RPMI7951 (cell line): Measurements from ENCODE around the gene PSMA5. TPM values are rescaled to one million over a fixed set of nuclear protein-coding genes. Genes with fewer than 3 reads are reported as not detected.
"Not testable (repeated sequence)": the region's sequence is repeated elsewhere in the genome, so short reads cannot be mapped to it uniquely, and the experiment has no call there.

Experiments
- DNase-seq: peaks from one replicate; pipeline ENCODE4 v3.0.0-alpha.2; 2012; ENCODE audit warnings: low read depth
- total RNA-seq: library from RNA; depleted of rRNA; stranded (reverse); fragments of >200 nt; shearing (Covaris generic); gene quantifications from 2 replicates; pipeline ENCODE4 v1.2.3, GENCODE V29; 2014

Gene PSMA5
- total RNA-seq, 1 experiment from 2014 or later: 126 TPM

DNA sequence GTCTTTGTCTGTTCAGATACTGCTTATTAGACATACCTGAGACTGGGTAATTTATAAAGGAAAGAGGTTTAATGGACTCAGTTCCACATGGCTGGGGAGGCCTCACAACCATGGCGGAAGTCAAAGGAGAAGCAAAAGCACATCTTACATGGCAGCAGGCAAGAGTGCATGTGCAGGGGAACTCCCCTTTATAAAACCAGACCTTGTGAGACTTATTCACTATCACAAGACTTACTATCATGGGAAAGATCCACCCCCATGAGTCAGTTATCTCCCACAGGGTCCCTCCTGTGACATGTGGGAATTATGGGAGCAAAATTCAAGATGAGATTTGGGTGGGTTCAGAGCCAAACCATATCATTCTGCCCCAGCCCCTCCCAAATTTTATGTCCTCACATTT, 7.1 kb upstream of the PSMA5 start:
- no peak for DNase-seq

DNA sequence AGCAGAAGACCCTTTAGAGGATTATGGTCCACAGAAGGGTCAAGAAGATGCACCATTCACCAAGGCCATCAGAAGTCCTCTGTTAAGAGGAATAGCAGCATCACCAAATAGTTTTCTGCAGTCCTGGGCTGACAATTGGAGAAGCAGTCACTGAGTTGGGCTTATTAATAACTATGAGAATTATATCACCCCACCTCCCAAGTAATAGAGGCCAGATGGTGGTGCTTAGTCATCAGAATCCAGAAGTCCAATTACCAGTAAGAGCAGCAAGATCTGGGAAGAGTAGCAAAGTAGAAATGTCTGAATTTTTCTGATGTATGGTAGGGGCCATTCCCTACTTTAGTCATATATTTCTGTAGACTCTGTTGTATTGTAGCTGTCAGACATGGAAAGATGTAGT, 6.1 kb upstream of the PSMA5 start:
- no peak for DNase-seq

DNA sequence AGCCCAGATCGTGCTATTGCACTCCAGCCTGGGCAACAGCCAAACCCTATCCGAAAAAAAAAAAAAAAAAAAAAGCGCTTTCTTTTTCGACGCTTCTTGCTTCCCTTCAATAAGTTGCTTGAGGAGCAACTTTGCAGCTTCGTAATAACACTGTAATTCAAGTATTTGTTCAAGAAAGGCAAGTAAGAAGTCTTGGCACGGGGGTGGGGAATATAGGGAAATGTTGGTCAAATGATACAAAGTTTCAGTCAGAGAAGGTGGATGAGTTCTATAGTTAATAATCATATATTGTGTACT, 871 bp upstream of the PSMA5 start:
- no peak for DNase-seq

DNA sequence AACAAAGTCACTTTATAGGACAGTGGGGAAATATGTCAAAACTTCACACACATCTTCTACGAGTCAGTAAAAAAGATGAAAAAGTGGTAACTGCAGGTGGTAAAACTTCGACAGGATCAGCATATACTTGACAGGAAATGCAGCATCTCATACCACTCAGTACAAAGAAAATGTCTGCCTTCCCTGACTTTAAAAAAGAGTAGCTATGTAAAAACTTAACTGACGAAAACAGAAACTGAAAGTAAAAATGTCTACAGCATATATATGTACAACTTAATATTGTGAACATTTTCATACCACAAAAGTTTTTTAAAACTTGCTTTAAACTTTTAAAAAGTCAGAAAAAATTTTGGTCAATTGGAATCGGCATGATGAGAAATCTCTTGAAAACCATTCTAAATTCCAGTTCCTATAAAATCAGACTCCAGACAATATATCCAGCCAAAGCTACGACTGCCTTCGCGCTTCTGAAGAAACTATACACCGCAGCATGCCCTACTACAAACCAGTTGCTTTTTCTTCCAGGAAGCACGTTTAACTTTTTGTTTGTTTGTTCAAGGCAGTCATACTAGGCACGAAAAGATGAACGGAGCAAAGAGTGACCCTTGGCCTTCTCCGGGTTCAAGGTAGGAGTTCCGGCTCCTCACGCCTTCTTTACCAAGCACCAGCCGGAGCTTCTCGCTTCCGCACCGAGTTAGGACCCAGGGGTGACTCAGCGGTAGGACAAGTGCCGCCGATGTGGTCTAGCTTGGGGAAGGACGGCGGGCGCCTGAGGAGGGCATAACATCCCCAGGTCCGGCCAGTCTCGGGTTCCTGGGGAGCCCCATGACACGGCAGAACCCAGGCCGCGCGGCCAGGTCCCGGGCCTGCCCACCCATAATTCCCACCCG, 612 bp downstream of the PSMA5 start:
- DNase-seq: peak; percentile 73

DNA sequence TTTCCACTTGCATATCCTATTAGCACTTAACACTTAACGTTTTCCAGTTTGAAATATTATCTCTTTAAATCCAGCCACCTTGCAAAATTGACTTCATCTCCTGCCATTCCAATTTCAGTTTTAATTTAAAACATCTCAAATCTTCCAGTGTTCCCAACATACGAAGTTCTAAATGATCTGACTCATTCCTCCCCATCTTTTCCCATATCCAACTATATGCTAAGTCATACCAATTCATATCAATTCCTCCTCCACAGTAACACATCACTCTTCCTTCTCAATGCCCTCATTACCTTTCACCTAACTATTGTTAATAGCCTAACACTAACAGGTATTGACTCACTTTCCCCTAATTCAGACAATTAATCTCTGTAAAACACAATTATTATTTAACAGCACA, 2.8 kb downstream of the PSMA5 start:
- no peak for DNase-seq

DNA sequence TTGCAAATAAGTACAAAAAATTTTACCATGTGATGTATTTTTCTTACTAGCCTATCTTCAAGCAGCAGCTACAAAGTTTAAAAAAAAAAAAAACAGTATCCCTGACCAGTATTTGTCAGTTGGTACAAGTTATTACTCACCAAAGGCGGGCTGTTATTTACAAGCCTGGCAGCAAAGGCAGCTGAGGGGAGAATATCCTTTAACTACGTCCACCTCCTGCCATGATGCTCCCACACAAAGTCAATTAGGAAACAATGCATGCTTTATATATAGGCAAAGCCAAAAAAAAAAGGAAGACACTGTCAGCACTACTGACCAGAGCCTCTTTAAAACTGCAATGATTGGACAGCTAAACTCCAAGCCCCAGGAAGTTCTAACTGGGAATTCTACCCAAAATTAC, 13.7 kb downstream of the PSMA5 start:
- DNase-seq: peak; percentile 48

DNA sequence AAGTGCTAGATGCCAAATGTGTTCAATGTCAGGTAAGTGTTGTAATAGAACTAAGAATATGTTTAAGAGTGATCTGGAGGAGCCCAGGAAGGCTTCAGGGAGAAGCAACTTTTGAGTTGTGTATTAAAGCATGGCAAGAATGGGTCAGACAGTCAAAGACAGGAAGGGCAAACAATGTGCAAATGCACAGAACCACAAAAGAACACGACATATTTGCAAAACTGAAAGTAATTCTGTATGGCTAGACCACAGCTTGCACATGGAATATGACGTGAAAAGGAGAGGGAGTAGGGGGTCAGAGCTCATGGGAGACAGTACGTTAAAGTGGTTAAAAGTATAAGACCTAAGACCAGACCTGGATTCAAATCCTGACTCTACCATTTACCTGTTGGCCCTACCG, 21.4 kb downstream of the PSMA5 start:
- DNase-seq: no peak

DNA sequence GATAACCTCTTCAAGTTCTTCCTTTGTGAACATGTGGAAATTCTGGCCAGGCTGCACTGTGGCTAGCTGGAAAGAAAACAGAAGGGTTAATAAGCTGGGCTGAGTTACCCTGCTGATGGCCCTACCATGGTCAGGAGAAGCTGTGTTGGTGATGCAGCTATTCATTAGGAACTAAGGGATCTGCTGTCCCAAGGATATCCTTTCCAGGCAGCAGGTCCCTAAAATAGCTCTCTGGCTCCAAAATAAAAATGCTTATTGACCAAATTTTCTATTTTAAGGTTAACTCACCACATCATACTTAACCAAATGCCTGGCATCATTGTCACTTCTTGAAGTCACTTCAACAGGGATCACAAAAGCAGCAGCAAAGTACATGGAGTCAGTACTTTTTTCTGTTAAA, 24.2 kb downstream of the PSMA5 start:
- DNase-seq: no peak

DNA sequence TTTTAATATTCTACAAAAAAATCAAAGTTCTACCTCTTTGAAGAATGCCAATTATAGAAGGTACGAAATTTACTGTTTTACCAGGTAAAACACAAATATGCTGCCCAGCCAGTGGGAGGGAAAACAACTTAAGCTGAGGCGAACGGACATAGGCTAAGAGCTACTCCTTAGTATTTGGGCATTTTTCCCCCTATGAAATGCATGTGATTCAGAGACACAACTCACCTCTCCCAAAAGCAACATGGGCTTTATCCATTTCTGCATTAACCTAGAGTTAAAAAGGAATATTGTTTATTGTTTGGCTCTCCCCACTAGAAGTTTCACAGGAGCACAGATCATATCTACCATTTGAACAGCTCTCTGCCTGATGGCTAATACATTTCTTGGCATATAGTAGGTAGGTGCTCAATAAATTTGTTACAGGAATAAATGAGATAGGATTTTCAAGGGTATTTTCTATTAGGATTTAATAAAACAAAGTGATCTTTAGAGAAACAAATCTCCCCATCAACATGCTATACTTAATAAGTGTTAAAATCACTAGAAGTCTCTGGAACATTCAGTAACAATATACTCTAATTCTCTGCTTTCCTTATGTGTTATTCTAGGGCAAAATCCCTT, 26.1 kb downstream of the PSMA5 start:
- no peak for DNase-seq

DNA sequence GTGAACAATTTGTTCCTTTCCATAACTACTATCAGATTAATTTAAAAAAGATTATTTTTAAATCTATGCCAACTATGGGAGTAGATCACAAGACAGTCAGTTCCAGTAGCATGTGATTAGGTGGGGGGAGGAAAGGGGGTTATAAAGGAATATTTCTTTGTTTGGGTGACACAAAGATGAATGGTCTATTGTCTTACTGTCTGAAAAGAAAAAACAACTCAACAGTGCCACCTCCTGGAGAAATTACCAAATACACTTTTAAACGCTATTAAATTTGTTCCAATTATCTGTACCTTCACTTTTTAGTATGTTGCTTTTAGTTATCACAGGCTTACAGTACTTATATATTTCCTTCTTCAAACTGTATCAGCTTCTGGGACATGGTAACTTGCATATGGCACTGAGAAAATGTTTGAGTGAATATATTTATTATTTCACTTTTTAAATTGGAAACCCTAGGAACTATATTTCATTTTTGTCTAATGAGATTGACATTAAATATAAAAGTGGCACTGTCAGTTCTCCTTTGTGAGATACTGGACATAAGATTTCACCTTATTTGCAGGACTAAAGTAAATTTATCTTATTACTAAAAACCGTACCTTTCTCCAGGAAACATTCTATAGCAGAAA, 26.8 kb downstream of the PSMA5 start:
- DNase-seq: peak; percentile 68

DNA sequence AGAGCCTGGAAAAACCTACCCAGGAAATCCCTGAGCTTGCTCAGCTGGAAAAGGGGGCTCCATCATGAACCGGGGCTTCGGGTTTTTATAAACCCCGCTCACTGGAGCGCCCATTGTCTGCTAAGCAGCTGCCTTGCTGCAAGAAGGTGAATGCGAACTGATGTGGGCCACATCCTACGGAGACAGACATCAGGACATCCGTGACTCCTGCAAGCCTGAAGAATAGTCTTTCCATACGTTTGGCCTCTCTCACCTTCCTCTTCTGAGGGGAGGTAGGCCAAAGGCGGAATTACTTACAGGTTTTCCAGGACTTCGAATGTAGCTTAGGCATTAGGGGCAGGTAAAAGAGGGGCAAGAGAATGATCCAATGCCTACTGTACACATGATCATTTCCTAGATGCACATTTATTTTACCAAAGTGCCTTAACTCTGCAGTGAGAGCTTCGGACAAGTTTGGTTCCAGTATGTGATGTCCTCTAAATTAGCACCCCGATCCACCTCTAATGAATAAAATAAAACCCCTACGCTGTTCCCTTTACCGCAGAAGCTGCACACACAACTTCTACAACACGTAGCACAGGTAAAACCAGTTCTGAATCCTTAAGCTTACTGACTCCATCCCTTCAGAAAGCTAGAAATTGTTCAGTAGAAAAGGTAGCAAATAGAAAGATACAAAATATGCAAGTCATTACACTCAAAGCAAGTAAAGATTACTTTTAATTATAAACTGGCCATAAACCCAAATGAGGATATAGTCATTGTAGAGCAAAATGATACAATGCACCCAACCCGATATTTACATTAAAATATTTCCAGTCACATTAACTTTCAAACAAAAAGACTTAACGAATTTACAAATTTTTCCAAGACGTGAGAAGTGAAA, 27.7 kb downstream of the PSMA5 start:
- no peak for DNase-seq

DNA sequence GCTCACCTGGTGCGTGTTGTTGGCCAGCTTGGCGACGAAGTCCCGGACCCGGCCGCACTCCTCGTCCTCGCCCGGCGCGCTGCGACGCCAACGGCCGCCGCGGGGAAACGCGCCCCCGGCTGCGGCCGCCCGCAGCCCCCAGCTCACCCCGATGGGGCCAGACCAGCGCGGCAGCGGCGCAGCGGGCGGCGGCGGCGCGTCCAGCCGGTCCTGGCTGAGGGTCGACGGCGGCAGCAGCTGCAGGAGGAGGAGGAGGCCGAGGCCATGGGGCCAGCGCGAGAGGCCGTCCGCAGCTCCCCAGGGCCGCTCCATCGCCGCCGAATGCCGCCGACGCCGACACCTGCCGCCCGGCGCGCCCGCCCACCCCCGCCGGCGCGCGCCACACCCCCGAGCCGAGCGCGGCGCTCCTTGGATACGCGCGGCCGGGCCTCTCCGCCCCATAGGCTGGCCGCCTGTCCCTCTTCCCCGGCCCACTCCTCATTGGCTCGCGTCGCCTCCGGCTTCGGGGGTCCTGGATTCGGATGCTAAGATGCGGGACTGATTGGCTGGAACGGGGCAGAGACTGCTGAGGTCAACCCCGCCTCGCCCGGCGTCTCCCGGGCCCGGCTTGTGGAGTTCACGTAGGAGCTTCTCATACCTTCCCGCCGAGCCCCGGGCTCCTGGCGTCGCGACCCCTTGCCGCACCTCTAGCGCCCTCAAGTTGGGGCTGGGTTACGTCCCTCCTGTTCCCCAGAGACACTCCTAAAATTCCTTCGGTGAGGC, 28.5 kb downstream of the PSMA5 start, which contains the start of gene SORT1:
Gene SORT1 (minus strand): TSS at position 338 of the 762 bp plus-strand sequence. CDS start 26 bp downstream, at position 312.
- peak; percentile 90 for DNase-seq

DNA sequence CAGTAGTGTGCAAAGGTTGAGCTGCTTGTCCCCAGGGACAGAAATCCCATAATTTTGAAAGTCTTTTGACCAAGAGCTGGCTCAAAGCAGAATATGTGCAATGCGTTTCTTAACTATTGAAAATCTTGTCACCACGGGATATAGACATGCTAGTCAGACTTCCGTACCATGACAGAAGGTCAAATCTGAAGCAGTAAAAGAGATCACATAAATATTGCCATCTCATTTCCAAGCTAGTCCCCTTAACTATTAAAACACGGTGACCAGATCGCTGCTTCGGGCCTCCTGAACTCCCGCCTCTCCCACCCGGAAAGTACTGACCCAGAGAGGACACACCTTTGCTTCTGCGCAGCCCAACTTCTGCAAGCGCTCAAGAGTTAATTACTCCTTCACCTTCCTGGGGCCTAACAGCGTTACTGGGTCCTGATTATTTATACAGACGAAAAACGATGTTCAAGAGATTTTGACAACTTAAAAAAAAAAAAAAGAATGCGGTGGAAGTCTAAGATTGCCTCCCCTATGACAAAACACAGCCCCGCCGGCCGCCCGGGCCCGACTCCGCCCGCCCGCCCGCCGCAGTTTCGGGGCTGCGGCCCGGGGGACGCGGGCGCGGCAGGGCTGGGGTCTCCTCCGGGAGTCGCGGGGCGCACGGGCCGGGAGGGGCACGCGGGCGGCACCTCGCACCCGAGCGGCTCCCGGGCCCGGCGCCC, 29.2 kb downstream of the PSMA5 start:
- no peak for DNase-seq

DNA sequence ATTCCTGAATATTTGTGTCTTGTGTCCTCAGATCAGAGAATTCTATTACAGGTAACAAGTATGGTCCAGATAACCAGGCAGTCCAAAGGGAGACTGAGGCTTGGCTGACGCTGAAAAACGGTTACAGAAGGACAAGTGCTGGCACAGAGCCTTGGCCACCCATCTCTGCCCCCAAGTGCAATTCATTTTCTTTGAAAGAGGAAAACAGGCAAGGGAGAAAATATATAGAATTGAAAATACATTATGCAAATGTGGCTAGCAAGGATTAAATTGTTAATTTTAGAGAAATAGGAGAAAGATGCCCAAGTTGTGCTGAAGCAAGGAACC, 29.8 kb downstream of the PSMA5 start:
- no peak for DNase-seq

DNA sequence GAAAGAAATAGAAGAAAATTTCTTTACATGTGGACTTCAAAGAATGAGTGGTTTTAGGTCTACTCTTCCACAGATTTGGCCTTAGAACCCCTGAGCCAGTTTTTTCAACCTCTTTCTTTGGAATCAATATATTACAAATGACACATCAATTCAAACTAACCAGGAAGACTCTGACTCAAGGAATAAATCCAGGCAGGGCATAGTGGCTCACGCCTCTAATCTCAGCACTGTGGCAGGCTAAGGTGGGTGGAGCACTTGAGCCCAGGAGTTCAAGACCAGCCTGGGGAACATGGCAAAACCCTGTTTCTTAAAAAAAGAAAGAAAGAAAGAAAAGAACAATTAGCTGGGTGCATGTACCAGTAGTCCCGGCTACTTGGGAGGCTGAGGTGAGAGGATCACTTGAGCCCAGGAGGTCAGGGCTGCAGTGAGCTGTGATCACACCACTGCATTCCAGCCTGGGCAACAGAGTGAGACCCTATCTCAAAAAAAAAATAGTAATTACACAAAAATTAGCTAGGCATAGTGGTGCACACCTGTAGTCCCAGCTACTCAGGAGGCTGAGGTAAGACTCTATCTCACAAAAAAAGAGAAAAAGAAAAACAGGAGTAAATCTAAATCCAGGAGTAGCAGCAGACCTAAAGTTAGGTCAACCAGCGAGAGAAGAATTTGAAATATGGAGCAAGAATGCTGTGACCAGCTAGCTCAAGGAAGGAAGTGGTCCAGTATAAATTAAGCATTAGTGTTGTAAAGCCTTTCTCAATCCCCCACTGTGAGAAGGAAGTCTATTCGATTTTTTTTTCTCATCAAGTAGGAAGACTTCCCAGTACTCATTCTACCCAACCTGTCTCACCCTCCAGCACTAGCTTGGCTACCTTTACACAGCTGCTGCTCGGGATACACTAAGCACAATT, 30.4 kb downstream of the PSMA5 start:
- peak; percentile 29 for DNase-seq

DNA sequence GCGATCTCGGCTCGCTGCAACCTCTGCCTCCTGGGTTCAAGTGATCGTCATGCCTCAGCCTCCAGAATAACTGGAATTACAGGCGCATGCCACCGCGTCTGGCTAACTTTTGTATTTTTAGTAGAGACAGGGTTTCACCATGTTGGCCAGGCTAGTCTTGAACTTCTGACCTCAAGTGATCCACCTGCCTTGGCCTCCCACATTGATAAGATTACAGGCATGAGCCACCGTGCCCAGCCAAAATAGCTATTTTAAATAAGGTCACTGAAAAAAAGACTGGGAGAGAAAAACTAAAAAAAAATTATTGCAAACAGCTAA, 31.0 kb downstream of the PSMA5 start:
- not testable (repeated sequence) for DNase-seq

DNA sequence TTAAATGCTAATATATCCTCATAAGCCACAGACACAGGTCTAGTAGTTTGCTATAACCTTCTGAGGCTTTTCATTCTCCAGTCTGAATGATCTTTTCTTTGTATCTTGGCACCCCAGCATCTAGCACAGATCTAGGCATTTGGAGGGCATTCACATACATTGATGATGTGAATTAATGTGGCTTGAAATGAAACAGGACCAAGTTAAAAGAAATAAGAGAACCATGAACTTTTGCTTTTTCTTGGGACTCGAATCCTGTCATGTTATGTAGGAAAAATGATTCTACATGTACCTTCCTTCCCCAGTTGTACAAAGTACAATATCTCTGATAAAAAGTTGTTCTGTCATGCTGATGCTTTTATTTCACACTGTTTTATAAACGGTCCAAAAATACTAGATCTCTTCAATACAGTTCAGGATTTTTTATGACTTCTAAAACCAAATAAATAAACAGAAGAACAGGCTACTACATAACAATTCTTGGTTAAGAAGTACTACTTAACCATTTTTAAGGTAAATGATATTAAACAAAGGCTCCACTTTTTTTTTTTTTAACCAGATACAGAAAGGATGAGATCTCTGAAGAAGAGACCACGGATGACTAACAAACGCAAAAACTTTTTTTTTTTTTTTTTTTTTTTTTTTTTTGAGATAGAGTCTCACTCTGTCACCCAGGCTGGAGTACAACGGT, 31.5 kb downstream of the PSMA5 start:
- no peak for DNase-seq

DNA sequence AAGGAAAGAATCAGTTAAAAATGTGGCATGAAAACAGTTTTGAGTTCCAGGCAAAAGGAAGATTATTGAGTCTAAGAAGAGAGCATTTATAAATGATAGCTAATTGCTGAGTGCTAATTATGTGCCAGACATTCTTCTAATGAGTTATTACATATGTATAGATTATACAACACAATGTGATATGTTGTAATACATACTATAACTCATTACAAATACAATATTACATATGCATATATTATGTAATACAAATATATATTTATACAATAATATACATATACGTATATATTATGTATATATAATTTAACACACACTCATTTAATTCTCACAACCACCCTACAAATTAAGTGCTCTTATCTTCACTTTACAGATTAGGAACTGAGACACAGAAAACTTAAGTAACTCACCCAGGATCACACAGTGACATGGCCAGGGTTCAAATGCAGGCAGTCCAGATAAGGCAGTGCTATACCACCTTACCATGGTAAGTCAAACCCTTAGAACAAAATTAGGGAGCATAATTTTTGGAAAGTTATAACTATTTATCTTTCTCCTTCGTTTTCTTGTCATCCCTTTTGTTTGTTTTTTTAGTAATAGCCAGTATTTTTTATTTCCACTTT, 32.5 kb downstream of the PSMA5 start:
- DNase-seq: no peak
